H1 (cell line): ENCODE results near the gene AGBL4. TPM values are rescaled to one million over a fixed set of nuclear protein-coding genes. Genes with fewer than 3 reads are reported as not detected.
A peak's percentile ranks its signal among the peaks of the same experiment; 100 is the strongest.

ENCODE experiments used
- CTCF ChIA-PET: fragments of 300-600 bp; sonication (Branson Sonifier 250); formaldehyde crosslinking; loops from one replicate; lab custom pipeline; 2021; ENCODE audit not compliant: partially characterized antibody; lab: Charles Lee
- POLR2A ChIA-PET: fragments of 300-600 bp; sonication (Branson Sonifier 250); formaldehyde crosslinking; loops from one replicate; lab custom pipeline; 2021; ENCODE audit warnings: inconsistent platforms; ENCODE audit not compliant: partially characterized antibody; lab: Charles Lee
- DNase-seq, 2 experiments: peaks; one replicate each; pipeline versions ENCODE4 v3.0.0 to v3.0.0-alpha.2; 2010 to 2022; ENCODE audit warnings: low spot score in 2 of 2, low read depth in 1 of 2, mixed read lengths in 1 of 2
- FAIRE-seq: peaks from 2 replicates; lab custom pipeline; 2011; peaks lifted over from hg19 to GRCh38; lab: Jason Lieb, UNC
- H2AFZ ChIP-seq: 2 replicates; pipeline ENCODE4 v1.8.1; 2012; ENCODE audit warnings: low read length, inconsistent platforms
- H2AK5ac ChIP-seq: 2 replicates; pipeline ENCODE4 v1.6.1; 2013; ENCODE audit warnings: low read depth, low read length
- H2BK120ac ChIP-seq: replicated peaks from 2 replicates; pipeline ENCODE3; 2013; ENCODE audit warnings: low read depth, low read length, inconsistent platforms
- H2BK12ac ChIP-seq: 2 replicates; pipeline ENCODE4 v1.6.1; 2013; ENCODE audit warnings: low read depth, low read length
- H2BK15ac ChIP-seq: 2 replicates; pipeline ENCODE4 v1.6.1; 2013; ENCODE audit warnings: low read length
- H2BK20ac ChIP-seq: 2 replicates; pipeline ENCODE4 v1.6.1; 2013; ENCODE audit warnings: low read length
- H2BK5ac ChIP-seq: 2 replicates; pipeline ENCODE4 v1.6.1; 2013; ENCODE audit warnings: low read depth, low read length
- H3K14ac ChIP-seq: 2 replicates; pipeline ENCODE4 v1.6.1; 2013; ENCODE audit warnings: inconsistent platforms; ENCODE audit not compliant: insufficient read length
- H3K18ac ChIP-seq: 2 replicates; pipeline ENCODE4 v1.6.1; 2013; ENCODE audit warnings: low read length; ENCODE audit errors: extremely low read depth
- H3K23ac ChIP-seq: 2 replicates; pipeline ENCODE4 v1.6.1; 2013; ENCODE audit warnings: inconsistent platforms; ENCODE audit not compliant: insufficient read length
- H3K23me2 ChIP-seq: 2 replicates; pipeline ENCODE4 v1.6.1; 2013; ENCODE audit warnings: low read depth, low read length
- H3K27ac ChIP-seq: 2 replicates; pipeline ENCODE4 v1.6.1; 2011; ENCODE audit warnings: low read depth, low read length, inconsistent platforms
- H3K27me3 ChIP-seq, 4 experiments: replicated peaks in 1 of 4; 1 replicate in 1 of 4; 2 replicates in 3 of 4; pipeline versions ENCODE4 v1.6.1 to v1.8.1; 2011 to 2013; ENCODE audit warnings: low read length in 3 of 4, mild to moderate bottlenecking in 3 of 4, inconsistent platforms in 2 of 4, mixed read lengths in 2 of 4, moderate library complexity in 1 of 4; ENCODE audit not compliant: control insufficient read depth in 3 of 4, insufficient read depth in 3 of 4; ENCODE audit errors: extremely low read depth in 1 of 4
- H3K36me3 ChIP-seq, 4 experiments: 2 replicates each; pipeline versions ENCODE4 v1.6.1 to v1.8.1; 2011 to 2013; ENCODE audit warnings: mild to moderate bottlenecking in 4 of 4, low read length in 3 of 4, moderate library complexity in 2 of 4, control low read depth in 1 of 4, inconsistent platforms in 1 of 4; ENCODE audit not compliant: insufficient read depth in 4 of 4, control insufficient read depth in 2 of 4
- H3K4ac ChIP-seq: replicated peaks from 2 replicates; pipeline ENCODE3; 2013; ENCODE audit warnings: low read length, low read depth, mixed read lengths, inconsistent platforms; ENCODE audit not compliant: insufficient read length
- H3K4me1 ChIP-seq, 4 experiments: replicated peaks in 1 of 4; 1 replicate in 1 of 4; 2 replicates in 3 of 4; pipeline versions ENCODE4 v1.6.1 to v1.8.1; 2011 to 2013; ENCODE audit warnings: low read length in 3 of 4, inconsistent platforms in 2 of 4, mixed read lengths in 1 of 4; ENCODE audit not compliant: insufficient read depth in 4 of 4, control insufficient read depth in 3 of 4
- H3K4me2 ChIP-seq, 2 experiments: 2 replicates each; pipeline versions ENCODE4 v1.6.1 to v1.8.1; 2011 to 2013; ENCODE audit warnings: low read depth in 2 of 2, low read length in 2 of 2, control low read depth in 1 of 2, inconsistent platforms in 1 of 2, mild to moderate bottlenecking in 1 of 2; ENCODE audit not compliant: insufficient read depth in 1 of 2
- H3K4me3 ChIP-seq, 4 experiments: fragments of 200-600, 300-600 bp in 1 of 4; sonication (generic), shearing (Covaris generic), sonication (Bioruptor Twin) in 1 of 4; 2 replicates each; pipeline versions ENCODE4 v1.5.1 to v1.8.1; 2011 to 2016; ENCODE audit warnings: low read length in 4 of 4, low read depth in 3 of 4, control low read depth in 2 of 4, inconsistent platforms in 2 of 4, mild to moderate bottlenecking in 2 of 4, mixed read lengths in 1 of 4, moderate library complexity in 1 of 4; ENCODE audit not compliant: insufficient read depth in 2 of 4; ENCODE audit errors: extremely low read depth in 1 of 4
- H3K56ac ChIP-seq: replicated peaks from 2 replicates; pipeline ENCODE3; 2013; ENCODE audit warnings: low read depth, mild to moderate bottlenecking, mixed read lengths, low read length, inconsistent platforms; ENCODE audit not compliant: insufficient read length
- H3K79me1 ChIP-seq: 2 replicates; pipeline ENCODE4 v1.6.1; 2013; ENCODE audit warnings: low read depth, low read length, control low read depth
- H3K79me2 ChIP-seq, 2 experiments: 2 replicates each; pipeline versions ENCODE4 v1.6.1 to v1.8.1; 2012 to 2013; ENCODE audit warnings: low read length in 2 of 2, mild to moderate bottlenecking in 2 of 2, inconsistent platforms in 1 of 2; ENCODE audit not compliant: insufficient read depth in 2 of 2, control insufficient read depth in 1 of 2
- H3K9ac ChIP-seq, 4 experiments: replicated peaks in 1 of 4; 1 replicate in 1 of 4; 2 replicates in 3 of 4; pipeline versions ENCODE4 v1.6.1 to v1.8.1; 2011 to 2013; ENCODE audit warnings: low read depth in 3 of 4, low read length in 3 of 4, control low read depth in 2 of 4, mild to moderate bottlenecking in 2 of 4, moderate library complexity in 2 of 4, inconsistent platforms in 1 of 4; ENCODE audit errors: extremely low read depth in 1 of 4
- H3K9me3 ChIP-seq, 2 experiments: 2 replicates each; pipeline versions ENCODE4 v1.6.1 to v1.8.1; 2012 to 2013; ENCODE audit warnings: mild to moderate bottlenecking in 2 of 2, moderate library complexity in 2 of 2, control low read depth in 1 of 2, inconsistent platforms in 1 of 2, low read depth in 1 of 2, low read length in 1 of 2, mixed read lengths in 1 of 2; ENCODE audit not compliant: insufficient read depth in 2 of 2
- H4K20me1 ChIP-seq, 2 experiments: replicated peaks in 1 of 2; 2 replicates each; pipeline versions ENCODE3 to v1.8.1; 2011 to 2013; ENCODE audit warnings: inconsistent platforms in 2 of 2, low read length in 2 of 2, mild to moderate bottlenecking in 1 of 2; ENCODE audit not compliant: insufficient read depth in 2 of 2, control insufficient read depth in 1 of 2
- H4K5ac ChIP-seq: 2 replicates; pipeline ENCODE4 v1.6.1; 2013; ENCODE audit warnings: low read length, low read depth, mixed read lengths, inconsistent platforms; ENCODE audit not compliant: insufficient read length
- H4K8ac ChIP-seq: 2 replicates; pipeline ENCODE4 v1.8.0; 2013; ENCODE audit warnings: mild to moderate bottlenecking, moderate library complexity, low read length, inconsistent platforms; ENCODE audit not compliant: insufficient read depth; ENCODE audit errors: extremely low read depth
- H4K91ac ChIP-seq: replicated peaks from 2 replicates; pipeline ENCODE3; 2013; ENCODE audit warnings: low read length, mixed read lengths, inconsistent platforms; ENCODE audit not compliant: insufficient read length
- GABPA ChIP-seq: IDR thresholded peaks from 2 replicates; pipeline ENCODE4 v1.6.1; 2011; ENCODE audit warnings: mild to moderate bottlenecking, low read length, moderate library complexity, borderline replicate concordance; ENCODE audit not compliant: insufficient read depth
- JUND ChIP-seq: IDR thresholded peaks from 2 replicates; pipeline ENCODE4 v1.6.1; 2011; ENCODE audit warnings: mild to moderate bottlenecking, improper control_type of control experiment, low read length
- RFX5 ChIP-seq: IDR thresholded peaks from 2 replicates; pipeline ENCODE4 v1.6.1; 2011; ENCODE audit warnings: low read depth, low read length, improper control_type of control experiment, borderline replicate concordance
- SAP30 ChIP-seq: fragments of 300-600 bp; sonication (generic); IDR thresholded peaks from 2 replicates; pipeline ENCODE4 v1.7.1; 2012; ENCODE audit warnings: low read length, moderate library complexity, mild to moderate bottlenecking, inconsistent platforms; ENCODE audit not compliant: insufficient read depth, insufficient replicate concordance
- SP2 ChIP-seq: IDR thresholded peaks from 2 replicates; pipeline ENCODE4 v1.6.1; 2012; ENCODE audit warnings: mild to moderate bottlenecking, low read length, inconsistent platforms
- WGBS, 2 experiments: shearing (Covaris generic) in 1 of 2; methylation state at CpG; one replicate each; pipeline versions ENCODE4 v1.1.6 to v1.1.7; 2013 to 2015; ENCODE audit warnings: low lambda C conversion rate in 2 of 2, mixed read lengths in 2 of 2, inconsistent platforms in 1 of 2, low coverage in 1 of 2, missing lambda C conversion rate in 1 of 2; ENCODE audit not compliant: insufficient replicate concordance in 2 of 2, insufficient coverage in 1 of 2, insufficient read length in 1 of 2; ENCODE audit errors: extremely low coverage in 1 of 2, missing lambda C conversion rate in 1 of 2; 5-methylcytosine and 5-hydroxymethylcytosine counted together
- polyA plus RNA-seq, 7 experiments: library from polyadenylated mRNA; depleted of rRNA in 3 of 7; stranded (reverse) in 5 of 7; unstranded in 2 of 7; fragments of >200 nt in 5 of 7; fragments of 200-250 nt in 2 of 7; gene quantifications; 1 replicate in 5 of 7; 2 replicates in 1 of 7; 4 replicates in 1 of 7; pipeline versions ENCODE4 v1.2.1 to v1.2.3, GENCODE V29; 2011 to 2013; ENCODE audit warnings: missing spikeins in 2 of 7, mixed read lengths in 2 of 7
- total RNA-seq: library from RNA; stranded (reverse); fragmentation: NEBNext Ultra II Directional; extraction: Animal tissue kit (Norgen Biotek cat#: 25700); gene quantifications from 2 replicates; pipeline ENCODE4 v1.2.1, GENCODE V29; 2021

The AGBL4 gene
- total and polyA plus RNA-seq, 2 of the 8 experiments (the other 6 are each of a cell fraction or from before 2014, with no cell fraction given) = 0.41 to 0.45 TPM

GRCh38 chr1:50048791-50049190 is 25.0 kb upstream of the AGBL4 start:
- Histone ChIP-seq H2AFZ (peak overlapping the region; percentile 55; the same call in 1 of the 2 replicates), H4K8ac (peak overlapping the region; percentile 94; the same call in 1 of the 2 replicates)
- CTCF ChIA-PET = interaction anchor here (0.9 kb wide), 1 partner anchor 135 kb away, joined by 3 read pairs; no protein-coding TSS in a partner anchor

More at GRCh38 chr1:50048791-50049190, 25.0 kb upstream of the AGBL4 start:
- Histone ChIP-seq H3K23ac (no peak overlapping the region), H3K27ac (no peak overlapping the region), H3K56ac (no peak overlapping the region), H3K36me3 (no peaks in the 10 kb centered on the region), H3K4ac (no peak overlapping the region), H3K27me3 (peaks cover 9 to 18% (median 16%) of the 10 kb centered on the region in 4 experiments), H2BK15ac (no peak overlapping the region), H2BK5ac (no peak overlapping the region), H3K79me2 (no peaks in the 10 kb centered on the region), H3K4me3 (peak overlapping the region in 2 of 4 experiments; percentile 37 to 58; a peak in 4 of 8 replicates), H3K18ac (no peak overlapping the region), H4K20me1 (no peaks in the 10 kb centered on the region), H2AK5ac (no peak overlapping the region), H3K4me2 (peak overlapping the region; percentile 79 to 83), H2BK12ac (no peak overlapping the region), H2BK120ac (no peak overlapping the region), H2BK20ac (no peak overlapping the region), H4K5ac (no peak overlapping the region), H3K9me3 (peaks cover 0 to 6% of the 10 kb centered on the region in 2 experiments; a peak in 2 of 4 replicates), H3K23me2 (no peaks in the 10 kb centered on the region; the same call in 1 of the 2 replicates), H3K79me1 (no peaks in the 10 kb centered on the region), H3K14ac (no peak overlapping the region), H4K91ac (no peak overlapping the region), H3K4me1 (peaks cover 0 to 7% (median 1%) of the 10 kb centered on the region in 4 experiments; a peak in 2 of 7 replicates), H3K9ac (peak overlapping the region in 1 of 4 experiments; percentile 43; a peak in 1 of 7 replicates)
- FAIRE-seq (no peak), DNase-seq (no peak)
- POLR2A ChIA-PET = no interaction called here
- WGBS, 2 experiments = 68% methylated on average over 2 of the region's 2 CpGs; no CpG with 5 or more reads in 1 of the 2 experiments
- TF ChIP-seq GABPA = no peak
- no peak for TF ChIP-seq SP2
- no peak for TF ChIP-seq JUND
- TF ChIP-seq SAP30 = no peak
- no peak for TF ChIP-seq RFX5
